H1 (cell line): Measurements from ENCODE around the gene PLEKHM3. TPM values are rescaled to one million over a fixed set of nuclear protein-coding genes. Genes with fewer than 3 reads are reported as not detected.

Source experiments
- CTCF ChIA-PET: fragments of 300-600 bp; sonication (Branson Sonifier 250); formaldehyde crosslinking; loops from one replicate; lab custom pipeline; 2021; ENCODE audit not compliant: partially characterized antibody; lab: Charles Lee
- POLR2A ChIA-PET: fragments of 300-600 bp; sonication (Branson Sonifier 250); formaldehyde crosslinking; loops from one replicate; lab custom pipeline; 2021; ENCODE audit warnings: inconsistent platforms; ENCODE audit not compliant: partially characterized antibody; lab: Charles Lee
- DNase-seq, 2 experiments: peaks; one replicate each; pipeline versions ENCODE4 v3.0.0 to v3.0.0-alpha.2; 2010 to 2022; ENCODE audit warnings: low spot score in 2 of 2, low read depth in 1 of 2, mixed read lengths in 1 of 2
- FAIRE-seq: peaks from 2 replicates; lab custom pipeline; 2011; peaks lifted over from hg19 to GRCh38; lab: Jason Lieb, UNC
- H2AFZ ChIP-seq: 2 replicates; pipeline ENCODE4 v1.8.1; 2012; ENCODE audit warnings: low read length, inconsistent platforms
- H2AK5ac ChIP-seq: 2 replicates; pipeline ENCODE4 v1.6.1; 2013; ENCODE audit warnings: low read depth, low read length
- H2BK120ac ChIP-seq: replicated peaks from 2 replicates; pipeline ENCODE3; 2013; ENCODE audit warnings: low read depth, low read length, inconsistent platforms
- H2BK12ac ChIP-seq: 2 replicates; pipeline ENCODE4 v1.6.1; 2013; ENCODE audit warnings: low read depth, low read length
- H2BK15ac ChIP-seq: 2 replicates; pipeline ENCODE4 v1.6.1; 2013; ENCODE audit warnings: low read length
- H2BK20ac ChIP-seq: 2 replicates; pipeline ENCODE4 v1.6.1; 2013; ENCODE audit warnings: low read length
- H2BK5ac ChIP-seq: 2 replicates; pipeline ENCODE4 v1.6.1; 2013; ENCODE audit warnings: low read depth, low read length
- H3K14ac ChIP-seq: 2 replicates; pipeline ENCODE4 v1.6.1; 2013; ENCODE audit warnings: inconsistent platforms; ENCODE audit not compliant: insufficient read length
- H3K18ac ChIP-seq: 2 replicates; pipeline ENCODE4 v1.6.1; 2013; ENCODE audit warnings: low read length; ENCODE audit errors: extremely low read depth
- H3K23ac ChIP-seq: 2 replicates; pipeline ENCODE4 v1.6.1; 2013; ENCODE audit warnings: inconsistent platforms; ENCODE audit not compliant: insufficient read length
- H3K23me2 ChIP-seq: 2 replicates; pipeline ENCODE4 v1.6.1; 2013; ENCODE audit warnings: low read depth, low read length
- H3K27ac ChIP-seq: 2 replicates; pipeline ENCODE4 v1.6.1; 2011; ENCODE audit warnings: low read depth, low read length, inconsistent platforms
- H3K27me3 ChIP-seq, 4 experiments: replicated peaks in 1 of 4; 1 replicate in 1 of 4; 2 replicates in 3 of 4; pipeline versions ENCODE4 v1.6.1 to v1.8.1; 2011 to 2013; ENCODE audit warnings: low read length in 3 of 4, mild to moderate bottlenecking in 3 of 4, inconsistent platforms in 2 of 4, mixed read lengths in 2 of 4, moderate library complexity in 1 of 4; ENCODE audit not compliant: control insufficient read depth in 3 of 4, insufficient read depth in 3 of 4; ENCODE audit errors: extremely low read depth in 1 of 4
- H3K36me3 ChIP-seq, 4 experiments: 2 replicates each; pipeline versions ENCODE4 v1.6.1 to v1.8.1; 2011 to 2013; ENCODE audit warnings: mild to moderate bottlenecking in 4 of 4, low read length in 3 of 4, moderate library complexity in 2 of 4, control low read depth in 1 of 4, inconsistent platforms in 1 of 4; ENCODE audit not compliant: insufficient read depth in 4 of 4, control insufficient read depth in 2 of 4
- H3K4ac ChIP-seq: replicated peaks from 2 replicates; pipeline ENCODE3; 2013; ENCODE audit warnings: low read length, low read depth, mixed read lengths, inconsistent platforms; ENCODE audit not compliant: insufficient read length
- H3K4me1 ChIP-seq, 4 experiments: replicated peaks in 1 of 4; 1 replicate in 1 of 4; 2 replicates in 3 of 4; pipeline versions ENCODE4 v1.6.1 to v1.8.1; 2011 to 2013; ENCODE audit warnings: low read length in 3 of 4, inconsistent platforms in 2 of 4, mixed read lengths in 1 of 4; ENCODE audit not compliant: insufficient read depth in 4 of 4, control insufficient read depth in 3 of 4
- H3K4me2 ChIP-seq, 2 experiments: 2 replicates each; pipeline versions ENCODE4 v1.6.1 to v1.8.1; 2011 to 2013; ENCODE audit warnings: low read depth in 2 of 2, low read length in 2 of 2, control low read depth in 1 of 2, inconsistent platforms in 1 of 2, mild to moderate bottlenecking in 1 of 2; ENCODE audit not compliant: insufficient read depth in 1 of 2
- H3K4me3 ChIP-seq, 4 experiments: fragments of 200-600, 300-600 bp in 1 of 4; sonication (generic), shearing (Covaris generic), sonication (Bioruptor Twin) in 1 of 4; 2 replicates each; pipeline versions ENCODE4 v1.5.1 to v1.8.1; 2011 to 2016; ENCODE audit warnings: low read length in 4 of 4, low read depth in 3 of 4, control low read depth in 2 of 4, inconsistent platforms in 2 of 4, mild to moderate bottlenecking in 2 of 4, mixed read lengths in 1 of 4, moderate library complexity in 1 of 4; ENCODE audit not compliant: insufficient read depth in 2 of 4; ENCODE audit errors: extremely low read depth in 1 of 4
- H3K56ac ChIP-seq: replicated peaks from 2 replicates; pipeline ENCODE3; 2013; ENCODE audit warnings: low read depth, mild to moderate bottlenecking, mixed read lengths, low read length, inconsistent platforms; ENCODE audit not compliant: insufficient read length
- H3K79me1 ChIP-seq: 2 replicates; pipeline ENCODE4 v1.6.1; 2013; ENCODE audit warnings: low read depth, low read length, control low read depth
- H3K79me2 ChIP-seq, 2 experiments: 2 replicates each; pipeline versions ENCODE4 v1.6.1 to v1.8.1; 2012 to 2013; ENCODE audit warnings: low read length in 2 of 2, mild to moderate bottlenecking in 2 of 2, inconsistent platforms in 1 of 2; ENCODE audit not compliant: insufficient read depth in 2 of 2, control insufficient read depth in 1 of 2
- H3K9ac ChIP-seq, 4 experiments: replicated peaks in 1 of 4; 1 replicate in 1 of 4; 2 replicates in 3 of 4; pipeline versions ENCODE4 v1.6.1 to v1.8.1; 2011 to 2013; ENCODE audit warnings: low read depth in 3 of 4, low read length in 3 of 4, control low read depth in 2 of 4, mild to moderate bottlenecking in 2 of 4, moderate library complexity in 2 of 4, inconsistent platforms in 1 of 4; ENCODE audit errors: extremely low read depth in 1 of 4
- H3K9me3 ChIP-seq, 2 experiments: 2 replicates each; pipeline versions ENCODE4 v1.6.1 to v1.8.1; 2012 to 2013; ENCODE audit warnings: mild to moderate bottlenecking in 2 of 2, moderate library complexity in 2 of 2, control low read depth in 1 of 2, inconsistent platforms in 1 of 2, low read depth in 1 of 2, low read length in 1 of 2, mixed read lengths in 1 of 2; ENCODE audit not compliant: insufficient read depth in 2 of 2
- H4K20me1 ChIP-seq, 2 experiments: replicated peaks in 1 of 2; 2 replicates each; pipeline versions ENCODE3 to v1.8.1; 2011 to 2013; ENCODE audit warnings: inconsistent platforms in 2 of 2, low read length in 2 of 2, mild to moderate bottlenecking in 1 of 2; ENCODE audit not compliant: insufficient read depth in 2 of 2, control insufficient read depth in 1 of 2
- H4K5ac ChIP-seq: 2 replicates; pipeline ENCODE4 v1.6.1; 2013; ENCODE audit warnings: low read length, low read depth, mixed read lengths, inconsistent platforms; ENCODE audit not compliant: insufficient read length
- H4K8ac ChIP-seq: 2 replicates; pipeline ENCODE4 v1.8.0; 2013; ENCODE audit warnings: mild to moderate bottlenecking, moderate library complexity, low read length, inconsistent platforms; ENCODE audit not compliant: insufficient read depth; ENCODE audit errors: extremely low read depth
- H4K91ac ChIP-seq: replicated peaks from 2 replicates; pipeline ENCODE3; 2013; ENCODE audit warnings: low read length, mixed read lengths, inconsistent platforms; ENCODE audit not compliant: insufficient read length
- BRCA1 ChIP-seq: IDR thresholded peaks from 2 replicates; pipeline ENCODE4 v1.6.1; 2012; ENCODE audit warnings: low read depth, low read length, improper control_type of control experiment
- CBX5 ChIP-seq: fragments of 300-800, 300-1000 bp; sonication (generic); IDR thresholded peaks from 2 replicates; pipeline ENCODE4 v1.7.1; 2016; ENCODE audit warnings: antibody characterized with exemption, low read length, low read depth
- CEBPB ChIP-seq: IDR thresholded peaks from 2 replicates; pipeline ENCODE4 v1.6.1; 2012; ENCODE audit warnings: low read depth, low read length
- JUND ChIP-seq: IDR thresholded peaks from 2 replicates; pipeline ENCODE4 v1.6.1; 2011; ENCODE audit warnings: mild to moderate bottlenecking, improper control_type of control experiment, low read length
- NRF1 ChIP-seq: IDR thresholded peaks from 2 replicates; pipeline ENCODE4 v1.6.1; 2011; ENCODE audit warnings: mild to moderate bottlenecking, low read depth, low read length, improper control_type of control experiment
- RNF2 ChIP-seq: fragments of 200-900, 300-1000 bp; sonication (generic); IDR thresholded peaks from 2 replicates; pipeline ENCODE4 v1.7.1; 2016; ENCODE audit warnings: borderline replicate concordance, low read depth, mild to moderate bottlenecking, antibody characterized with exemption, low read length; ENCODE audit not compliant: poor library complexity, severe bottlenecking; ENCODE audit errors: missing control alignments
- TAF1 ChIP-seq: IDR thresholded peaks from 2 replicates; pipeline ENCODE4 v1.6.1; 2011; ENCODE audit warnings: mild to moderate bottlenecking, low read depth, low read length
- TBP ChIP-seq: IDR thresholded peaks from 2 replicates; pipeline ENCODE4 v1.6.1; 2011; ENCODE audit warnings: low read depth, low read length, improper control_type of control experiment
- TCF12 ChIP-seq: IDR thresholded peaks from 2 replicates; pipeline ENCODE4 v1.6.1; 2011; ENCODE audit warnings: low read depth, mild to moderate bottlenecking, low read length
- ZNF274 ChIP-seq: IDR thresholded peaks from 2 replicates; pipeline ENCODE4 v1.7.0; 2012; ENCODE audit warnings: low read length, borderline replicate concordance; ENCODE audit errors: extremely low read depth
- WGBS, 2 experiments: shearing (Covaris generic) in 1 of 2; methylation state at CpG; one replicate each; pipeline versions ENCODE4 v1.1.6 to v1.1.7; 2013 to 2015; ENCODE audit warnings: low lambda C conversion rate in 2 of 2, mixed read lengths in 2 of 2, inconsistent platforms in 1 of 2, low coverage in 1 of 2, missing lambda C conversion rate in 1 of 2; ENCODE audit not compliant: insufficient replicate concordance in 2 of 2, insufficient coverage in 1 of 2, insufficient read length in 1 of 2; ENCODE audit errors: extremely low coverage in 1 of 2, missing lambda C conversion rate in 1 of 2; 5-methylcytosine and 5-hydroxymethylcytosine counted together
- polyA plus RNA-seq, 7 experiments: library from polyadenylated mRNA; depleted of rRNA in 3 of 7; stranded (reverse) in 5 of 7; unstranded in 2 of 7; fragments of >200 nt in 5 of 7; fragments of 200-250 nt in 2 of 7; gene quantifications; 1 replicate in 5 of 7; 2 replicates in 1 of 7; 4 replicates in 1 of 7; pipeline versions ENCODE4 v1.2.1 to v1.2.3, GENCODE V29; 2011 to 2013; ENCODE audit warnings: missing spikeins in 2 of 7, mixed read lengths in 2 of 7
- total RNA-seq: library from RNA; stranded (reverse); fragmentation: NEBNext Ultra II Directional; extraction: Animal tissue kit (Norgen Biotek cat#: 25700); gene quantifications from 2 replicates; pipeline ENCODE4 v1.2.1, GENCODE V29; 2021

PLEKHM3 gene
- total and polyA plus RNA-seq, 2 of the 8 experiments (the other 6 are each of a cell fraction or from before 2014, with no cell fraction given): 2.3 to 5.8 TPM

DNA sequence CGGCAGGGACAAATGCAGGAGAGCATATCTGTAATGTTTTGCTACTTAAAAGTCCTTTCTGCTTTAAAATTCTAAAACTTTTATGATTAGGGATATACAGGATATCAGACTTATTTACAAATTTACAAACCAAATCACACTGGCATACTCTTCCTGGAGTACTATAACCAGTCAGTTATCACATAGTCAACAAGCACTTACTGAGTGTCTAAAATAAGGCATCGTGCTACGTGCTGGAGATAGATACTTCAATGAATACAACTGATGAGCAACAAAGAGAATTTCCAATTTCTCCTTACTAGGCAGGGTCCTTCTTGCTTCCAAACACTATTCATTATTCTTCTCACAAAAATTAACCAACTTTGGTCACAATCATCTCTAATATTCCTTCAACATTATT lies 113.5 kb downstream of the PLEKHM3 start:
- Histone ChIP-seq H3K79me2 (no peaks in the 10 kb centered on the region), H3K14ac (no peak overlapping the region), H3K27ac (no peak overlapping the region), H2BK15ac (no peak overlapping the region), H3K18ac (no peak overlapping the region), H3K36me3 (no peaks in the 10 kb centered on the region), H4K5ac (no peak overlapping the region), H3K4me3 (no peak overlapping the region), H4K8ac (no peak overlapping the region), H3K4me1 (no peaks in the 10 kb centered on the region), H2AFZ (no peak overlapping the region), H2BK20ac (no peak overlapping the region), H2BK12ac (no peak overlapping the region), H3K4me2 (no peak overlapping the region), H2BK5ac (no peak overlapping the region), H3K4ac (no peak overlapping the region), H3K79me1 (no peaks in the 10 kb centered on the region), H3K56ac (no peak overlapping the region), H2BK120ac (no peak overlapping the region), H3K9ac (no peak overlapping the region), H4K91ac (no peak overlapping the region), H3K27me3 (no peaks in the 10 kb centered on the region), H2AK5ac (no peak overlapping the region)
- POLR2A ChIA-PET: no interaction called here
- CTCF ChIA-PET: interaction anchor here (2.9 to 4.1 kb wide), 2 partner anchors 14 to 129 kb away, joined by 9 to 11 read pairs; no protein-coding TSS in a partner anchor
- no peak for DNase-seq
- no peak for FAIRE-seq
- WGBS, 2 experiments: 66% methylated on average over 3 of the region's 3 CpGs; no CpG with 5 or more reads in 1 of the 2 experiments
- no peak for TF ChIP-seq TCF12
- no peak for TF ChIP-seq RNF2
- TF ChIP-seq JUND: no peak
- no peak for TF ChIP-seq BRCA1
- no peak for TF ChIP-seq CBX5
- TF ChIP-seq TAF1: no peak
- TF ChIP-seq TBP: no peak
- no peak for TF ChIP-seq NRF1
- no peak for TF ChIP-seq ZNF274
- no peak for TF ChIP-seq CEBPB
- TF ChIP-seq, all 59 proteins: peak for 0
- H3K9me3 ChIP-seq: no peaks in the 10 kb centered on the region
- no peak overlapping the region for H3K23ac ChIP-seq
- no peaks in the 10 kb centered on the region for H4K20me1 ChIP-seq
- H3K23me2 ChIP-seq: no peaks in the 10 kb centered on the region
